NCI-H146 treated with DMSO at 0.1 percent for 48 hours (cell line): Measurements from ENCODE around the gene POGLUT2.

Experiments
- DNase-seq: peaks from one replicate; lab custom pipeline; 2025; ENCODE audit not compliant: unreplicated experiment; lab: John Stamatoyannopoulos, UW

The POGLUT2 gene

GRCh38 chr13:102770435-102770834 lies 28.3 kb downstream of the POGLUT2 start:
- no peak for DNase-seq

DNA sequence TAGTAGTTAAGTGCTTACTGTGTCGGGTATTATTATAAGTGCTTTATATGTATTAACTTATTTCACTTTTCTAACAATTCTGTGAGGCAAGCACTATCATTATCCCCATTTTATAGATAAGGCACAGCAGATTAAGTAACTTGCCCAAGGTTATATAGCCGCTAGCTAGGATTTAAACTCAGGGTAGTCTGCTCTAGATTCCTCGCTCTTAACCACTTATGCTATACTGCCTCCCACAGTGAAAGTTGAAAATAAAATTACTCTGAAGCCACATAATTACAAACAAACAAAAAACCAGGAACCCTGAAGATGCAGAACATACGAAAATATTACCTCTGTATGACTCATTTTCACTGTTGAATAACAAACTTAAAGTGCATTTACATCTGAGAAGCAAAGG lies 29.1 kb downstream of the POGLUT2 start:
- DNase-seq = no peak

DNA sequence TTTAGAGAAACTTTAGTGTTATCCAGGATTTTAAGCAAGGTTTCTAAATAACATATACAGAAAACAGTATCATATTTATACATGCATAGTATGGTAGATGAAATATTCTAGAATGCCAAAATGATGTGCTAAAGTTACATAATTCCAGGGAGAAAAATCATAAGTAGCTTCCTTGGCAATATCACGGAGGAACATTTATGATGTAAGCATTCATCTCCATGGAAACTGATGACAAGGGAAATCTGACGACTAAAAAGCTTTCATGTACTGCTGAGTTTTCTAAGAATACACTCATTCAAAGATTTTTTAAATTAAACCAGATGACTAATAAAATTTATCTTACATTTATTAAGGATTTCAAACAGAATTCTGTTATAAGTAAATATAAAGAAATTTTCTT lies 29.9 kb downstream of the POGLUT2 start:
- DNase-seq = no peak

- DNase-seq = no peak
Measured at GRCh38 chr13:102763741-102764140, 35.0 kb downstream of the POGLUT2 start.

DNA sequence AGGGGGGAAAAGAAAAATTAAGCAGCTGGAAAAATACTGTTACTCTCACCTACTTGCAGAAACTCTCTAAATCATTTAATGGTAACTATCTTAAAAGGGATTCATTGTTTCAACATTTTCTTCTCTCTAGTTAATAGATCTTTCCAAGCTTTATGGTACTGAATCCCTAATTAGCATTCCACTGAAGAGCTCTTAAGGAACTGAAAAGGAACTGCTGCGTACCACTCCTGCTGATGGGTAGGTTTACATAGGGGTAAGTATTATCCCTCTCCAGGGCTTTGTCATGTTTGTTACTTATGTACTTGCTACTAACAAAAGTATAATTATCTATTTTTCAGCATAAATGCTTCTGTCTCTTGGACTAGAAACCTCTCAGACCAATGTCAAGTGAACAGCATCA lies 37.7 kb downstream of the POGLUT2 start:
- DNase-seq = no peak

DNA sequence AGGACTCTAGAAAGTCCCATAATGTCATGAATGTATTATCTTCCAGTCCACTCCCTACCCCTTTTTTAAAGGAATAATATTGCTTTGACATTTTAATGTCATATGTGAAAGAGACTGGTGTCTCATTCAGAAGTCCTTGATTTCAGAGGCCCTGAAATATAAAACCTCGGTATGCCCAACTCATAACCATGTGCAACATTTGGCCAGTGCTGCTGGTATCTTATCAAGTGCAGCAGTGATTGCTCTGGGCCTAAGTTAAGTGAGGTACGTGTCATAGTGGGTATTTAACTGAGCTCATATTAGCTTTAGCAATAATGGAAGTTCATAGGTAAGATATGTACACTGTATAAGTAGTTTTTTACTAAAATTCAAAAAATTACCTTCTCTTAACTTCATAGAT lies 39.9 kb downstream of the POGLUT2 start:
- no peak for DNase-seq

- DNase-seq = no peak
Measured at GRCh38 chr13:102757006-102757405, 41.8 kb downstream of the POGLUT2 start.

GRCh38 chr13:102751886-102752285 lies 46.9 kb downstream of the POGLUT2 start:
- no peak for DNase-seq

GRCh38 chr13:102742506-102742905 lies 56.3 kb downstream of the POGLUT2 start:
- DNase-seq = no peak

DNA sequence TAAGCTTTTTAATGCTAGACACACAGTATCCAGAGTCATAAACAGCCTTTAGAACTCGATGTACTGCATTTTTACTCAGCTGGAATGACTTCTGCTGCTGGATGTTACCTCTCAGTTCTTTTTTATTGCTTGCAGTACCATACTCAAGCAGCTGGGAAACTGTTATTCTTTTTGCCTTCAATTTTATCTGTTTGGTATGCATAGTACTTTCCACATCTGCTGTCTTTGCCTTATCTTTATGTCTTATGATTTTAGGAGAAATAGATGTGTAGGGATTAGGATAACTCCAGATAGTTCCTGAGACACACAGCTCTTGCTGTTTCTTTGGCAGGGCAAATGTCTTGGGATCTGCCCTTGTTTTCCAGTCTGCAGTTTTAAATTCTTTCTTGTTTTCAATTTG lies 56.7 kb downstream of the POGLUT2 start:
- DNase-seq = no peak
